Uterus (tissue), 4 donors: ENCODE results near the gene TSPAN11. TPM values are rescaled to one million over a fixed set of nuclear protein-coding genes. Genes with fewer than 3 reads are reported as not detected.

ENCODE experiments used
- DNase-seq, 2 donors: peaks; one replicate each; pipeline ENCODE4 v3.0.0-alpha.2; 2019 to 2020
- H3K27ac ChIP-seq, 2 donors: fragments of 200-600 bp; sonication (generic); 1 replicate in 1 of 2; 2 replicates in 1 of 2; pipeline ENCODE4 v1.5.1; 2016 to 2018
- H3K27me3 ChIP-seq, 2 donors: fragments of 200-600 bp; sonication (generic); one replicate each; pipeline ENCODE4 v1.5.1; 2018 to 2019; ENCODE audit warnings: control low read depth in 1 of 2
- H3K36me3 ChIP-seq, 2 donors: fragments of 200-600 bp; sonication (generic); one replicate each; pipeline ENCODE4 v1.5.1; 2019; ENCODE audit warnings: control low read depth in 1 of 2
- H3K4me1 ChIP-seq, 2 donors: fragments of 200-600 bp; sonication (generic); one replicate each; pipeline ENCODE4 v1.5.1; 2018 to 2019; ENCODE audit warnings: control low read depth in 1 of 2
- H3K4me3 ChIP-seq, 2 donors: fragments of 200-600 bp; sonication (generic); 1 replicate in 1 of 2; 2 replicates in 1 of 2; pipeline ENCODE4 v1.5.1; 2018 to 2019; ENCODE audit warnings: mild to moderate bottlenecking in 1 of 2
- H3K9me3 ChIP-seq, 2 donors: fragments of 200-600 bp; sonication (generic); one replicate each; pipeline ENCODE4 v1.5.1; 2019; ENCODE audit warnings: control low read depth in 1 of 2
- POLR2A ChIP-seq, 2 donors: fragments of 450-650 bp; IDR thresholded peaks; one replicate each; pipeline ENCODE4 v1.6.1; 2016; ENCODE audit warnings: antibody characterized with exemption in 2 of 2, mild to moderate bottlenecking in 1 of 2, moderate library complexity in 1 of 2
- intact Hi-C: fragments of 100-400 bp; cut with DNase I; formaldehyde crosslinking; loops from one replicate; pipeline ENCODE4 v1.15.1; 2023; ENCODE audit warnings: low total_unique reads
- total RNA-seq, 4 donors: library from RNA; depleted of rRNA in 3 of 4; stranded (reverse); fragments of >200 nt in 3 of 4; gene quantifications; one replicate each; pipeline versions ENCODE4 v1.1.0 to v1.2.4, GENCODE V29; 2014 to 2023
- TF ChIP-seq, protein P1 (sequence below), 4 experiments: fragments of 200-600 bp in 2 of 4; fragments of 450-650 bp in 2 of 4; sonication (generic) in 2 of 4; IDR thresholded peaks; one replicate each; pipeline ENCODE4 v1.5.1; 2016 to 2019; ENCODE audit warnings: antibody characterized with exemption in 4 of 4, mild to moderate bottlenecking in 2 of 4, moderate library complexity in 1 of 4
- donor health status: DM: yes; HTN: yes; CAD: no.

TSPAN11 gene, protein sequence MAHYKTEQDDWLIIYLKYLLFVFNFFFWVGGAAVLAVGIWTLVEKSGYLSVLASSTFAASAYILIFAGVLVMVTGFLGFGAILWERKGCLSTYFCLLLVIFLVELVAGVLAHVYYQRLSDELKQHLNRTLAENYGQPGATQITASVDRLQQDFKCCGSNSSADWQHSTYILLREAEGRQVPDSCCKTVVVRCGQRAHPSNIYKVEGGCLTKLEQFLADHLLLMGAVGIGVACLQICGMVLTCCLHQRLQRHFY
- total RNA-seq: 1 to 10 TPM in 1 of 4 donors, under 1 TPM in 3; 0.51 to 9.4 (median 0.88) TPM

DNA sequence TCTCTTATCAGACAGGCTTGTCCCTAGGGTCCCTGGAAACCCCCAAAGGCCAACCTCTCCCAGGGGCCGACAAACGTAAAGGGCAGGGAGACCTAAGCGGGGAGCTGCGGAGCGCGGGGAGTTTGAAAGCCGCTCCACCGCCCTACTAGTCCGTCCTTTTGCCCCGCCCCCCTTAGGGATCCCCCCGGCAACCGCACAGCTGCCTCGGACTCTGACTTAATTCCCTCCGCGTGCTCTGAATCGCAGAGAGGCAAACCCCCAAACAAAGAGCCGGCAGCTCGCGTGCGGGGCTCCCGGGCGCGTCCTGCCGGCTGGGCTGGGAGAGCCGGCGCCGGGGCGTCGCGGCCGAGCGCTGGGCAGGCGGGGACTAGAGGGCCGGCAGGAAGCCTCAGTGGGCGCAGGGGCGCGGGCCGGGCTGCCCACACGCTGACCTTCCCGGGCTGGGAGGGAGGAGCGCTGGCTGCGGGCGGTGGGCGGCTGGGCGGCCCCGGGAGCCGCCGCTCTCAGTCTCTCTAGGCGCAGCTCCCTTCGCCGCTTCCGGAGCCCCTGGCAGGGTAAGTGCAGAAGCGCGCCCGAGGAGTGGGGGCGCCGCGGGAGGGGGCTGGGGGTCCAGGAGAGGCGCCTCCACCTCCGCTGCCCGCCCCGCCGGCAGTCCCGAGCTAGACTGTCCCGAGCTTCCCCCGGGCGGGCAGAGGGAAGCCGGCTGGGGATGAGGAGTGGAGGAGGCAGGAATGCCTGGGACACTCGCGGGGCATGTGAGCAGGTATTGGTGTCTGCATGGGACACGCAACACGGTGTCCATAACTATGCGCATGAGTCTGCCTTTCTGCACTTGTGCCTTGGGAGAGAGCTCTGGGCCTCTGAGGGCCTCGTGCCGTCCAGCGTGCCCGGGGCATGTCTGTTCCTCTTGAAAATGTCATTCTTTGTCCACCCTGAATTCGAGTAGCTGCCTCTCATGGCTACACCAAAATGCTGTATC lies at the start of gene TSPAN11:
TSS of gene TSPAN11 (plus strand) at position 506 of the 979 bp plus-strand sequence. CDS start 27,244 bp downstream, outside the sequence.
- Histone ChIP-seq H3K4me3 (peak within 1 kb of the TSS; percentile 15 to 20), H3K9me3 (no peaks in the 10 kb centered on the region), H3K27me3 (no peaks in the 10 kb centered on the region), H3K27ac (no peak within 1 kb of the TSS), H3K36me3 (no peaks in the 10 kb centered on the region), H3K4me1 (peaks cover 0 to 5% of the 10 kb centered on the region in 2 donors)
- intact Hi-C loops: no loop called here
- DNase-seq: no peak
- TF ChIP-seq POLR2A (IDR thresholded peaks at IDR 0.05): no peak
- TF ChIP-seq, protein P1, sequence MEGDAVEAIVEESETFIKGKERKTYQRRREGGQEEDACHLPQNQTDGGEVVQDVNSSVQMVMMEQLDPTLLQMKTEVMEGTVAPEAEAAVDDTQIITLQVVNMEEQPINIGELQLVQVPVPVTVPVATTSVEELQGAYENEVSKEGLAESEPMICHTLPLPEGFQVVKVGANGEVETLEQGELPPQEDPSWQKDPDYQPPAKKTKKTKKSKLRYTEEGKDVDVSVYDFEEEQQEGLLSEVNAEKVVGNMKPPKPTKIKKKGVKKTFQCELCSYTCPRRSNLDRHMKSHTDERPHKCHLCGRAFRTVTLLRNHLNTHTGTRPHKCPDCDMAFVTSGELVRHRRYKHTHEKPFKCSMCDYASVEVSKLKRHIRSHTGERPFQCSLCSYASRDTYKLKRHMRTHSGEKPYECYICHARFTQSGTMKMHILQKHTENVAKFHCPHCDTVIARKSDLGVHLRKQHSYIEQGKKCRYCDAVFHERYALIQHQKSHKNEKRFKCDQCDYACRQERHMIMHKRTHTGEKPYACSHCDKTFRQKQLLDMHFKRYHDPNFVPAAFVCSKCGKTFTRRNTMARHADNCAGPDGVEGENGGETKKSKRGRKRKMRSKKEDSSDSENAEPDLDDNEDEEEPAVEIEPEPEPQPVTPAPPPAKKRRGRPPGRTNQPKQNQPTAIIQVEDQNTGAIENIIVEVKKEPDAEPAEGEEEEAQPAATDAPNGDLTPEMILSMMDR (IDR thresholded peaks at IDR 0.05): no peak

DNA sequence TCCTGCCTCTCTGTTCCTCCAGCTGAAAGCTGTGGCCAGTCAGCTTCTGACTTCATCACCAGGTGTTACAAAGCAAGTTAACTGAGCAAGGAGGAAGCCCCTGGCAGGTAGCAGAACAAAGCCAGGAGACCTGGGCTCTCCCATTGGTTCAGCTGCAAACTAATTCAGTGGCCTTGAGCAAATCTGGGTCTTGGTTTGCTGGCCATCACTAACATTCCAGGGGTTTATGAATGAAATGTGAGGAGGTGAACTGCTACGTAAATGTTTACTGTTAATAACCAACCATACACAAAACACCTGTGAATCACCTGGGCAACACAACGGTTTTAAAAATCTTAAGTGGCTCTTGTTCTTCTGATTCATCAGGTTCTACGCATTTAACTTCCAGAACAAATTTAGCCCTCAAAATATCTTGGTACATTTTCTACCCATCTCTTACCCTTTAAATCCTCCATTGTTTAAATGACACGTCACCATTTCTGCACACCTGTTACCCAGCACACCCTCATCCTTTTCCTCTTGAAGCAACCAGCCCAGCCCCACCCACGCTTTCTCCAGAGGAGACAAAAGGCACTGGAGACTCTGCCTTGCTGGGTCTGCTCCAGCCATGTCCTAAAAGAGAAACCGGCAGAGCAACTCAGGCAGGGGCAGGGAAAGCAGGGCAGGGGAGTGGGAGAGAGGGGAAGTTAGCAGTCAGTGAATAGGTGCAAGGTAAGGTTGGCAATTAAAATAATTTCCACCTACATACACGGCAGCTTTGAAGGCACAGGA lies 49.3 kb upstream of the TSPAN11 start:
- no peak for TF ChIP-seq POLR2A (IDR thresholded peaks at IDR 0.05)
- TF ChIP-seq, protein P1 (IDR thresholded peaks at IDR 0.05): no peak
- H3K9me3 ChIP-seq: no peaks in the 10 kb centered on the region
- intact Hi-C loops: no loop called here
- no peak for DNase-seq
- no peaks in the 10 kb centered on the region for H3K36me3 ChIP-seq
- H3K27me3 ChIP-seq: no peaks in the 10 kb centered on the region
- H3K27ac ChIP-seq: no peak overlapping the region
- no peak overlapping the region for H3K4me3 ChIP-seq
- no peaks in the 10 kb centered on the region for H3K4me1 ChIP-seq

DNA sequence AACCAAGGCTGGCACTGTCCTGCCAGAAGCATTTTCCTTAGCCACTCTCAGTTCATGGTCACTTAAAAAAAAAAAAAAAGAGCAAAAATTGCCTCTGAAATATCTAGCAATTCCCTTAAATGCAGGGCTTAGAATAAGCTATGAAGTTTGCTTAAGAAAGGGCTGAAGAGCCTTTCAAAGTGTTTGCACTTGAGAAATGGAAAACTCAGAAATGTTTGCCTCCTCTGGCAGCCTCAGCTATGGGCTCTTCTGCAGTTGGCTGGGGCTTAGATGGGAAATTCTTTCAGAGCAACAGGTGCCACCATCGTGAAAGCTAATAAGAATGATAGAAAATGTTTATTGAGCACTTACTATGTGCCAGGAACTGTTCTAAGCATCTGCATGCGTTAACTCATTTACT lies 48.5 kb upstream of the TSPAN11 start:
- no peak overlapping the region for H3K4me3 ChIP-seq
- H3K36me3 ChIP-seq: no peaks in the 10 kb centered on the region
- intact Hi-C loops: no loop called here
- H3K27ac ChIP-seq: no peak overlapping the region
- H3K27me3 ChIP-seq: no peaks in the 10 kb centered on the region
- no peaks in the 10 kb centered on the region for H3K4me1 ChIP-seq
- DNase-seq: no peak
- H3K9me3 ChIP-seq: no peaks in the 10 kb centered on the region
- TF ChIP-seq POLR2A (IDR thresholded peaks at IDR 0.05): no peak
- TF ChIP-seq, protein P1 (IDR thresholded peaks at IDR 0.05): no peak

- intact Hi-C loops: no loop called here
- H3K27ac ChIP-seq: no peak overlapping the region
- no peaks in the 10 kb centered on the region for H3K9me3 ChIP-seq
- TF ChIP-seq, protein P1 (IDR thresholded peaks at IDR 0.05): no peak
- no peak for TF ChIP-seq POLR2A (IDR thresholded peaks at IDR 0.05)
- no peaks in the 10 kb centered on the region for H3K36me3 ChIP-seq
- H3K4me1 ChIP-seq: no peaks in the 10 kb centered on the region
- H3K27me3 ChIP-seq: no peaks in the 10 kb centered on the region
- DNase-seq: no peak
- H3K4me3 ChIP-seq: no peak overlapping the region
These were observed 46.5 kb upstream of the TSPAN11 start for GRCh38 chr12:30880061-30880460.
